NCI-H2081 treated with DMSO at 0.1 percent for 48 hours (cell line): ENCODE data around the gene TSPAN11.
"Not testable (repeated sequence)": the region's sequence is repeated elsewhere in the genome, so short reads cannot be mapped to it uniquely, and the experiment has no call there.

ENCODE experiments used
- DNase-seq: peaks from one replicate; lab custom pipeline; 2025; lab: John Stamatoyannopoulos, UW

Gene TSPAN11, protein sequence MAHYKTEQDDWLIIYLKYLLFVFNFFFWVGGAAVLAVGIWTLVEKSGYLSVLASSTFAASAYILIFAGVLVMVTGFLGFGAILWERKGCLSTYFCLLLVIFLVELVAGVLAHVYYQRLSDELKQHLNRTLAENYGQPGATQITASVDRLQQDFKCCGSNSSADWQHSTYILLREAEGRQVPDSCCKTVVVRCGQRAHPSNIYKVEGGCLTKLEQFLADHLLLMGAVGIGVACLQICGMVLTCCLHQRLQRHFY

DNA sequence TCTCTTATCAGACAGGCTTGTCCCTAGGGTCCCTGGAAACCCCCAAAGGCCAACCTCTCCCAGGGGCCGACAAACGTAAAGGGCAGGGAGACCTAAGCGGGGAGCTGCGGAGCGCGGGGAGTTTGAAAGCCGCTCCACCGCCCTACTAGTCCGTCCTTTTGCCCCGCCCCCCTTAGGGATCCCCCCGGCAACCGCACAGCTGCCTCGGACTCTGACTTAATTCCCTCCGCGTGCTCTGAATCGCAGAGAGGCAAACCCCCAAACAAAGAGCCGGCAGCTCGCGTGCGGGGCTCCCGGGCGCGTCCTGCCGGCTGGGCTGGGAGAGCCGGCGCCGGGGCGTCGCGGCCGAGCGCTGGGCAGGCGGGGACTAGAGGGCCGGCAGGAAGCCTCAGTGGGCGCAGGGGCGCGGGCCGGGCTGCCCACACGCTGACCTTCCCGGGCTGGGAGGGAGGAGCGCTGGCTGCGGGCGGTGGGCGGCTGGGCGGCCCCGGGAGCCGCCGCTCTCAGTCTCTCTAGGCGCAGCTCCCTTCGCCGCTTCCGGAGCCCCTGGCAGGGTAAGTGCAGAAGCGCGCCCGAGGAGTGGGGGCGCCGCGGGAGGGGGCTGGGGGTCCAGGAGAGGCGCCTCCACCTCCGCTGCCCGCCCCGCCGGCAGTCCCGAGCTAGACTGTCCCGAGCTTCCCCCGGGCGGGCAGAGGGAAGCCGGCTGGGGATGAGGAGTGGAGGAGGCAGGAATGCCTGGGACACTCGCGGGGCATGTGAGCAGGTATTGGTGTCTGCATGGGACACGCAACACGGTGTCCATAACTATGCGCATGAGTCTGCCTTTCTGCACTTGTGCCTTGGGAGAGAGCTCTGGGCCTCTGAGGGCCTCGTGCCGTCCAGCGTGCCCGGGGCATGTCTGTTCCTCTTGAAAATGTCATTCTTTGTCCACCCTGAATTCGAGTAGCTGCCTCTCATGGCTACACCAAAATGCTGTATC lies at the start of gene TSPAN11:
Gene TSPAN11 (plus strand): TSS at position 506 of the 979 bp plus-strand sequence. CDS start 27,244 bp downstream, outside the sequence.
- no peak for DNase-seq

DNA sequence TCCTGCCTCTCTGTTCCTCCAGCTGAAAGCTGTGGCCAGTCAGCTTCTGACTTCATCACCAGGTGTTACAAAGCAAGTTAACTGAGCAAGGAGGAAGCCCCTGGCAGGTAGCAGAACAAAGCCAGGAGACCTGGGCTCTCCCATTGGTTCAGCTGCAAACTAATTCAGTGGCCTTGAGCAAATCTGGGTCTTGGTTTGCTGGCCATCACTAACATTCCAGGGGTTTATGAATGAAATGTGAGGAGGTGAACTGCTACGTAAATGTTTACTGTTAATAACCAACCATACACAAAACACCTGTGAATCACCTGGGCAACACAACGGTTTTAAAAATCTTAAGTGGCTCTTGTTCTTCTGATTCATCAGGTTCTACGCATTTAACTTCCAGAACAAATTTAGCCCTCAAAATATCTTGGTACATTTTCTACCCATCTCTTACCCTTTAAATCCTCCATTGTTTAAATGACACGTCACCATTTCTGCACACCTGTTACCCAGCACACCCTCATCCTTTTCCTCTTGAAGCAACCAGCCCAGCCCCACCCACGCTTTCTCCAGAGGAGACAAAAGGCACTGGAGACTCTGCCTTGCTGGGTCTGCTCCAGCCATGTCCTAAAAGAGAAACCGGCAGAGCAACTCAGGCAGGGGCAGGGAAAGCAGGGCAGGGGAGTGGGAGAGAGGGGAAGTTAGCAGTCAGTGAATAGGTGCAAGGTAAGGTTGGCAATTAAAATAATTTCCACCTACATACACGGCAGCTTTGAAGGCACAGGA lies 49.3 kb upstream of the TSPAN11 start:
- DNase-seq = no peak

DNA sequence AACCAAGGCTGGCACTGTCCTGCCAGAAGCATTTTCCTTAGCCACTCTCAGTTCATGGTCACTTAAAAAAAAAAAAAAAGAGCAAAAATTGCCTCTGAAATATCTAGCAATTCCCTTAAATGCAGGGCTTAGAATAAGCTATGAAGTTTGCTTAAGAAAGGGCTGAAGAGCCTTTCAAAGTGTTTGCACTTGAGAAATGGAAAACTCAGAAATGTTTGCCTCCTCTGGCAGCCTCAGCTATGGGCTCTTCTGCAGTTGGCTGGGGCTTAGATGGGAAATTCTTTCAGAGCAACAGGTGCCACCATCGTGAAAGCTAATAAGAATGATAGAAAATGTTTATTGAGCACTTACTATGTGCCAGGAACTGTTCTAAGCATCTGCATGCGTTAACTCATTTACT lies 48.5 kb upstream of the TSPAN11 start:
- DNase-seq = no peak

DNA sequence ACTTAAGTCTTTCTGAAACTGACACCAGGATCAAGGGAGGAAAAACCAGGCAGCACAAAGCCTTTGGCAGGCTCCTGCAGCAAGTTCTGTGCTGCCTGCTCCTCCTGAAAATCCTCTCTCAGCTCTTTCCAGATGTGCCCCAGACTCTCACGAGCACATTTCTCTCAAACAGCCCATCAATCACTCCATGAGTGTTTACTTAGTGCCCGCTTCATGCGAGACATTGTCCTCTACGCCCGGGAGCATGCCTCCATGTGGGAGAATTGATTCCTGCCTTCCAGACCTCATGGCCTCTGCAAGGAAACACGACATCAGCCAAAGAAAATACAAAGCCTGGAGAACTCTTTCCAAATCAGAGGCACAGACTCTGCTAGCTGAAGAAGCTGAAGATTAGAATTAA lies 46.5 kb upstream of the TSPAN11 start:
- DNase-seq = no peak

DNA sequence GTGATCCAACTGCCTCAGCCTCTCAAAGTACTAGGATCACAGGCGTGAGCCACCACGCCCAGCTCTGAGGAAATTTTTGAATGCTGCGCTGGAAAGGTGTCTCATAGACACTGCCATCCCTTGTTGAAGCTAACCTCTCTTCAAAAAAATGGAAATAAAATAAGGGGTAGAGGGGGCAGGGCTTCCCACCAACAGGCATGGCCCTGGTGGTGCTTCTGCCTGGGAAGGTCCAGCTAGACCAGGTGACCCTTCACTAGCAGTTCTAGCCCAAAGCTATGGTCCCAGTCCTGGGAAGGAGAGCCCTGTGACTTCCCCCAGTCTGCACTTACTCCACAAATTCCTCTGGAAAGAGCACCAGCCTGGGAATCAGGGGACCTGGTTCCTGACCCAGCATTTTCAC lies 45.7 kb upstream of the TSPAN11 start:
- no peak for DNase-seq

DNA sequence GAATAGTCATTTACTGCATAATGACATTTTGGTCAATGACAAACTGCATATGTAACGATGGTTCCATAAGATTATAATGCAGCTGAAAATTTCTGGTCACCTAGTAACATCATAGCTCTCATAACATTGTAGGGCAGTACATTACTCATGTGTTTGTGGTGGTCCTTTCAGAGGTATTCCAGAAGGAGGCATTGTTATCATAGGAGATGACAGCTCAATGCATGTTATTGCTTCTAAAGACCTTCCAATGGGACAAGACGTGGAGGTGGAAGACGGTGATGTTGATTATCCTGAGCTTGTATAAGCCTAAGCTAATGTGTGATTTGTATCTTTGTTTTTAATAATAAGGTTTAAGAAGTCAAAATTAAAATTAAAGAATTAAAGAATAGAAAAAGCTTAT lies 43.8 kb upstream of the TSPAN11 start:
- DNase-seq = no peak

DNA sequence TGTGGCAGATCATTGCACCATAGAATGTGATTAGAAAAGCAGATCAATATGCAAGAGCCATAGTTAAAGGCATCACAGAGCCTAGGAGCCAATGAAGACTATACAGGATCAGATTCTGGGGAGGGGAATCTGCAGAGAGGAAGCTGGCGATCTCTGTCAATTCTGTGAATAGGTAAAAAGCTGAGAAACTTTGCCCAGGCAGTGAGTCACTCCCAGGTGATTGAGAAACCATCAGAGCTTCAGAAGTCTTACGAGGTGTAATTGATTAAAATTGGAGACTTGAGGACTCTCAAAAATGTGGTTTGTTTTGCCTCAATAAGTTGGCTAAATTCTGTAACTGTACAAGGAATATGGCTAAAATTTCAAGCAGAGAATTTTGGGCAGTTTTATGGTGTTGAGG lies 41.7 kb upstream of the TSPAN11 start:
- DNase-seq = no peak

DNA sequence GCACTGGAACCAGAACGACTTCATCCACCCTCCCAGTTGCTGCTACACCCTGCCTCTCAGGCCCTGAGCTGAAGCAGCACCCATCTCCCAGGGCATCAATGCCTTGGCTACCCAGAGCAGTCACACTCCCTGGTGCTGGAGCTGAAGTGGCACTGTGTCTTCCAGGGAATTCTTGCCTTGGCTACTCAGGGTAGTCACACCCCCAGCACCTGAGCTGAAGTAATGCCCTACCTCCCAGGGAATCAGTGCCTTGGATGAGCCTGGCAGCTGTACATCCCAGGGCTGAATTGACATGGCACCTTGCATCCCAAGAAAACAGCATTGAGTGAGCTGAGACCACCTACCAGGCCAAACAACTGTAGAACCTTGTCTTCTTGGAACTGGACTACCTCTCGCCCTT lies 41.2 kb upstream of the TSPAN11 start:
- no peak for DNase-seq

DNA sequence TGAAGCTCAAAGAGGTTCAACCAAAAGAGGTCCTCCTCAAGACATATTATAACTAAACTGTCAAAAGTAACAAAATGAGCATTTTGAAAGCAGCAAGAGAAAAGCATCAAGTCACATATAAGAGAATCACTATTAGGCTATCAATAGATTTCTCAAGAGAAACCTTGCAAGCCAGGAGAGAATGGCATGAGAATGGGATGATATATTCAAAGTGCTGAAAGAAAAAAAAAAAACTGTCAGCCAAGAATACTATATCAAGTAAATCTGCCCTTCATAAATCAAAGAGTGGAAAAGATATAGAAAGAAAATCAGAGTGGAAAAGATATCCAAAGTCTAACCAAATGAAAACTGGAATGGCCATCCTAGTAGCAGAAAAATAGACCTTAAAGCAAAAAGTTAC lies 39.3 kb upstream of the TSPAN11 start:
- no peak for DNase-seq

DNA sequence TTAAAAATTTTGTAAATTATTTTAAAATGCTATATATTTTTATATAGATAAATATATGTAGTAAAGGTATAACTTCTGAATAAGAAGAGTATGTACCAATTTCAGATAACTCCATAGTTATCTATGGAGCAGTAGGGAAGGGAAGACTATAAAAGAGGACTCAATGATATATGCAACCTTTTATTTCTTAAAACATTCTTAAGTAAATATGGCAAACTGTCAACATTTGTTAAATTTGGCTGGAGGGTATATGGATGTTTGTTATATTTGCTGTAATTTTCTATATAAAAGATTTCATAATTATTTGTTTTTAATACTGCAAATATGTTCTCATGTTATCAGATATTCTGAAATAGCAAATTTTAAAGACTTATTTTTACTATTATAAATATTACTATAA lies 38.3 kb upstream of the TSPAN11 start:
- no peak for DNase-seq

DNA sequence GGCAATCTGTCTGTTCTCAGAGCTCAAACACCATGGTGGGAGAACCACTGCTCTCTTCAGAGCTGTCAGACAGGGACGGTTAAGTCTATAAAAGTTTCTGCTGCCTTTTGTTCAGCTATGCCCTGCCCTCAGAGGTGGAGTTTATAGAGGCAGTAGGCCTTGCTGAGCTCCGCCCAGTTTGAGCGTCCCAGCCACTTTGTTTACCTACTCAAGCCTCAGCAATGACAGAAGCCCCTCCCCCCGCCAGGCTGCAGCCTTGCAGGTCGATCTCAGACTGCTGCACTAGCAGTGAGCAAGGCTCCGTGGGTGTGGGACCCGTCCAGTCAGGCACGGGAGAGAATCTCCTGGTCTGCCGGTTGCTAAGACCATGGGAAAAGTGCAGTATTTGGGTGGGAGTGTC lies 32.0 kb upstream of the TSPAN11 start:
- DNase-seq = not testable (repeated sequence)

DNA sequence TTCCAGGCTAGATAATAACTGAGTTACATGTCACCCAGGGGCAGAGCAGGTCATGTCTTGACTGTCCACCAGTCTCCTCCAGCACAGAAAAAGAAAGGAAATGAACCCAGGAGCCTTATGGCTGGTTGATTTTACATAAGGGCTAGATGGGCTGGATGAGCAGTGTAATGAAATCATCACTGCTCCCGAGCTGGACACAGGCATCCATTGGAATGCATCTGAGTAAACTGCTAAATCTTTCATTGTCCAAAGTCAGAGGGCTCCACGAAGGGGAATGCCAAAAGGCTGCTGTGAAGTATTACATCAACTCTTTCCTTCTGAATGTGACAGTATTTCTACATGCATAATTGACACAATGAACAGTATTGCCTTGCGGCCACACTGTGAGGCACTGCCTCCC lies 30.1 kb upstream of the TSPAN11 start:
- no peak for DNase-seq

DNA sequence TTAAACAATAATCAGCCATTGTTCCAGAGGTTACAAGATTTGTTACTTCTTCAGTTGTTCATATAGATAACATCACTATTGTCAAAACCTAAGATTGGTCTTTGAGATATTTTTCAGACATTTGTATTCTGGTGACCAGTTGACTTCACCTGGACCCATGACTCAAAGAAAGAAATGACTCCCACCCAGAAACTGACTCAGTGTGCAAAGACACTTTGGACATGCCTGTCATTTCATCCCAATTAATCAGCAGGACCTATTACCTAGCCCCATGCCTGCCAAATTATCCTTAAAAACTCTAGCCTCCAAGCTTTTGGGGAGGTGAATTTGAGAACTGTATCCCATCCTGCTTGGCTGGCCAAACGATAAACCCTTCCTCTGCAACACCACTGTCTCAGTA lies 27.7 kb upstream of the TSPAN11 start:
- DNase-seq = no peak

DNA sequence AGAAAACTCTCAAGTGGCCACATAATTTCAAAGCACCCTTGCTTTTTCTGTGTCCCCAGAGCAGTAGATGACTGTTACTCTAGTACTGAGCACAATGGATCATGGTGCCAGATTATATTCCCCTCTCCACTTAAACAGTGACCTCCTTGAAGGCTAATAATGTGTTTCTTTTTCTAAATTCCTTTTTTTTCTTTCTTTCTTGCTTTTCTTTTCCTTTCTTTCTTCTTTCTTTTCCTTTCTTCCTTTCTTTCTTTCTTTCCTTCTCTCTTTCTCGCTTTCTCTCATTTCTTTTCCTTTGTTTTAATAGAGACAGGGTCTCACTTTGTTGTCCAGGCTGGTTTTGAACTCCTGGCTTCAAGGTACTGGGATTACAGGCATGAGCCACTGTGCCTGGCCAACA lies 26.2 kb upstream of the TSPAN11 start:
- no peak for DNase-seq

DNA sequence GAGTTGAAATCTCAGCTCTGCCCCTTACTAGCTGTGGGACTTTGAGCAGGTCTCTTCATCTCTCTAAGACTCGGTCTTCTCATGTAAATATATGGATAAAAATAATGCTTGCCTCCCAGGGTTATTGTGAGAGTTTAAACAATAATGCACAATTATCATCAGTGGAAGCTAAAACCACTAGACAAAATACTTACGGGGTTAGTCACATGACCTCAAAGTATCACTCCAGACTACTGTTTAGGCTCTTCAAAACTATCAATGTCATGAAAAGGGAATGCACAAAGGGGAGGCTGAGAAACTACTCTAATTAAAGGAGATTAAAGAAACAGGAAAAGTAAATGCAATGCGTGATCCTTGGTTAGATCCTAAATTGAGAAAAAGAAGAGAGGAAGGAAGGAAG lies 24.5 kb upstream of the TSPAN11 start:
- DNase-seq = no peak

DNA sequence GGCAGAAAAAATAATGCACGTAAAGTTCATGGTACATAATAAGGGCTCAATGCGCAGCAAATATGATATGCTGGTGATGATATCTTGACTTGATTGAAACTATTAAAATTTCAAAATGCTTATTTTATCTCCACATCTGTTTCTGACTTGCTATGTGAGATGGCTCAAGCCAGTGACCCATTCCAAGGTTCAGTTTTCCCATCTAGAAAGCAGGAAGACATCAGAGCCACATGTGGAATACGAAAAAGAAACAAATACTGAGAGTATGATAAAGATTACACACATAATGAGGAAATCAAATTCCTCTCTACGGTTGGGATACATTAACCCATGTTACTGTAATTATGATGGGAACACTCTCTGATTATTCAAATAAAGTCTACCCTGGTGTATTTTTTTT lies 24.0 kb upstream of the TSPAN11 start:
- no peak for DNase-seq

DNA sequence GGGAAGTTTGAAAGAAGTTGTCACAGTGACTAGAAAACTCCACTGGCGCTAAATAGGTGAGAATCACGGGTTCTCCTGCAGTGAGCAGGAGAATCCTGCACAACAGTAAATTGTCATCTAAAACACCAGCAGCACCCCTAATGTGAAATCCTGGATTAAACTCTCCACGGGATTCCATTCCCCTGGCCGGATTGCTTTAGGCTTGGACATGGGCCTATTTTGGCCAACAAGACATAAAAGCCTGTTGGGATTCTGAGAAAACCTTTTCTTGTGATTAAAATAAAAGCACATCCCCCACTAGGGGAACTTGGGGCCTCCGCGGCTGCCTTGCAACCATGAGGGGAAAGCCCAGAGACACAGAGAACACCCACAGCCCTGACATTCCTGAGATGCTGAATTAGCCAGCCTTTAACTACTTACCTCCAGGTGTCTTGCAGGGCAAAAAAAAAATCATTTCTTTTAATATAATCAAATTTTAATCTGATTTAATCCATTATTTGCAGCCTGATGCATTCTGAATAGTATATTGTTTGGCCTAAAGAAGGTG lies 21.0 kb upstream of the TSPAN11 start:
- no peak for DNase-seq

DNA sequence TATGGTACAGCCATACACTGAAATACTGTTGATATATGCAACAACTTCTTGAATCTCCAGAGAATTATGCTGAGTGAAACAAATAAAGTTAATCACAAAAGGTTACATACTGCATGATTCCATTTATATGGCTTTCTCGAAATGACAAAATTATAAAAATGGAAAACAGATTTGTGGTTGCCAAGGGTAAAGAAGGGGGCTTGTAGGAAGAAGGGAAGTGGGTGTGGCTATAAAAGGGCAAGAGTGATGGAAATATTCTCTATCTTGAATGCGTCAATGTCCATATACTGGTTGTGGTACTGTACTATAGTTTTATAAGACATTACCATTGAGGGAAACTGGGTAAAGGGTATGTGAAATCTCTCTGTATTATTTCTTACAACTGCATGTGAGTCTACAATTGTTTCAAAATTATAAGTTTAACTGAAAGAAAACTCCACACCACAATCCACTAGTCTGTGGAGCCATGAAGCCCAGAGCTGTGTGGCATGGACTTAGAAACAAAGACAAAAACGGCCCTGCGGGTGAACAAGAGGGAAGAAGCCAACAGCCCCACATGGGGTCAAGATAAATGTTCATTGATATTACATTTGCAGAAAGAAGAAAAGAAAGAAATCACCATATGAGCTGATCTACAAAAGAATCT lies 18.3 kb upstream of the TSPAN11 start:
- no peak for DNase-seq

DNA sequence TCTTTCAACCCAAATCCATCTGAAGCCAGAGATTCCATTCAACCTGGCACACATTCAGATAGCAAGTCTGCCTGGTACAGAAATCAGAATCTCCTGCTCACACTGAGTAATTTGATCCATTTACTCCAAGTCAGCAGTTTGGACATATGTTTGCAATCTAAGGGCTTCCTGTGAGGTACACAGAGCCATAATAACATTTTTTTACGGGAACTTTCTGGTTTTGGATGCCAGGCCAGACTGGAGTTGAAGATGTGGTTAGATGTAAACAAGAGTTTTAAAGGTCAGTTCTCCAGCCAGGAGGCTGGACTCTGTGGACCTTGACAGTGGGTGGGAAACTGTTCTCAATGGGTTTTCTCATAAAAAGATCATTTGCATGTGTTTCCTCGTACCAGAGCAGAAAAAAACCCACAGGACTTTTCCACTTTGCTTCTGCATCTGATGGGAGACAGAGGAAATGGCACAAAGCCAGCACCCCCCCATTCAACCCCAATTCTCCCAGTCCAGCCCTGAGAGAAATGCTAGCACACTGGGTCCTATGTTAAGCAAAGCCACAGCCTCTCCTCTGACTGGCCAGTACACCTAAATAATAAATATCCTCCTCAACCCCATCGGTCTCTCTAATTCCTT lies 17.7 kb upstream of the TSPAN11 start:
- DNase-seq = no peak

DNA sequence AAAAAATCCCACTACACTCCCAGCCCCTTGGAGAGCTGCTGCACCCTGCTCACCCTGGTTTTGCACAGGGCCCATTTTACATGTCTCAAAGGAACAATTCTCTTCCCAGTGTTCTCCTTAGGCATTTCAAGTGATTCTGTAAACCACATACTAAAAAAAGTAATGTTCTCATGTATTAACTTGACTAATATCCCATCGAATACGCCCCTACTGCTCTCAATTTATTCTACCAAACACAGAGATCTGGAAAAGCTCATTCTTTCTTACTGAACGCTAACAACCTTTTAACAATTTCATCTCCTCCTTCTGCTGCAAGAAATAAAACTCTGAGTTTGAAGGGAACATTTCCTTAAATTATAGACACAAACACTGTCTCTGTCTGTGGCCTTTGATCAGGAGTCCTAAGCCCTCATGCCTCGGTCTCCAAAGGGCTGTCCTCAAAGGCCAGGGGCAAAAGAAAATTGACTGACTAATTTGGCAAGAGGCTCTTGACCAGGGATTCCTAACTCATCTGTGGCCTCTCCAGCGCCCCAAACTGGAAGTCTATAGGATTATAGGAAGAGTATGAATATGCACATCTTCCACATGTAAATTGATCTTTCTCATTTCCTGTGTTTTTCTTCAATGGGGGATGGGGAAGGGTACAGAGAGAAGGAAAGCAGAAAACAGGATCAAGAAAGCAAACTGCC lies 17.1 kb upstream of the TSPAN11 start:
- DNase-seq = no peak

DNA sequence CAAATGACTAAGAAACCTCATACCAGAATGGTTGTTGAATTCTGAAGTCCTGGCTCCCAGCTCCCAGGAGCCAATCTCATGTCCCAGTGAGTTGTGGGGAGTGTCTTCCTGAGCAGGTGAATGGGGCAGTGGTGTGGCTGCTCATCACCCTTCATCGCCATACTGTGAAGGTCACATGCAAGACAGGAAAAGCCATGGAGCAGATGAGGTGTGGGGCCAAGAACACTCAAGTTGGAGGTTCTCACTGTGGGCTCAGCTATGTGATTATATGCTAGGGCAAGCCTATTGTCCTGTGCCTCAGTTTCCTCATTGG lies 16.6 kb upstream of the TSPAN11 start:
- DNase-seq = no peak
